ENCODE data around the gene SYNE3. TPM values are rescaled to one million over a fixed set of nuclear protein-coding genes. Genes with fewer than 3 reads are reported as not detected.

SYNE3 gene
- total and polyA plus RNA-seq, 9 of the 15 experiments (the other 6 are each of a cell fraction or from before 2014, with no cell fraction given), result 0.04 to 3.1 (median 0.55) TPM

- peak; percentile 78 for TF ChIP-seq MGA (IDR thresholded peaks at IDR 0.05)
- TF ChIP-seq THAP12 (CRISPR knock-in tag; IDR thresholded peaks at IDR 0.05), result no peak
- TF ChIP-seq EP400 (IDR thresholded peaks at IDR 0.05), result peak; percentile 41; the same call in 1 of the 2 replicates
- peak; percentile 30; the same call in 1 of the 2 replicates for TF ChIP-seq TEAD4 (IDR thresholded peaks at IDR 0.05; ENCODE audit: low read length)
- no peak for TF ChIP-seq TEAD4 (CRISPR knock-in tag; IDR thresholded peaks at IDR 0.05; ENCODE audit: borderline replicate concordance)
- peak; percentile 58 for TF ChIP-seq CXXC5 (CRISPR knock-in tag; IDR thresholded peaks at IDR 0.05)
- no peak for TF ChIP-seq ZNF3 (CRISPR knock-in tag; IDR thresholded peaks at IDR 0.05)
- peak; percentile 14; the same call in 1 of the 2 replicates for TF ChIP-seq DMBX1 (CRISPR knock-in tag; IDR thresholded peaks at IDR 0.05; ENCODE audit: borderline replicate concordance)
- peak; percentile 25; the same call in 1 of the 2 replicates for TF ChIP-seq ZNF24 (IDR thresholded peaks at IDR 0.05)
- TF ChIP-seq NFIC (IDR thresholded peaks at IDR 0.05), result 0 out of 2 replicates have a peak, but pooled peaks have one; percentile 39
- peak; percentile 92 for TF ChIP-seq BHLHE40 (IDR thresholded peaks at IDR 0.05; ENCODE audit: low read length)
These were observed 9.3 kb downstream of the SYNE3 start (continued) for GRCh38 chr14:95507174-95507573.
